Nephron (organoid): Measurements from ENCODE around the gene ZFAND3.

Source experiments
- H3K27ac Mint-ChIP-seq, 3 experiments: 2 replicates each; pipeline ENCODE4 v1.8.0; 2020; ENCODE audit warnings: mixed read lengths in 3 of 3, mild to moderate bottlenecking in 2 of 3, moderate library complexity in 1 of 3
- H3K27me3 Mint-ChIP-seq: 2 replicates; pipeline ENCODE4 v1.8.0; 2021; ENCODE audit warnings: low read depth, mild to moderate bottlenecking, moderate library complexity, mixed read lengths
- H3K36me3 Mint-ChIP-seq: 2 replicates; pipeline ENCODE4 v1.8.0; 2020; ENCODE audit warnings: low read depth, mixed read lengths
- H3K4me1 Mint-ChIP-seq: 2 replicates; pipeline ENCODE4 v1.8.0; 2020; ENCODE audit warnings: mixed read lengths
- H3K4me3 Mint-ChIP-seq, 3 experiments: 2 replicates each; pipeline ENCODE4 v1.8.0; 2020; ENCODE audit warnings: mild to moderate bottlenecking in 3 of 3, mixed read lengths in 3 of 3, moderate library complexity in 2 of 3
- H3K9me3 Mint-ChIP-seq: 2 replicates; pipeline ENCODE4 v1.8.0; 2020; ENCODE audit warnings: mixed read lengths
- CTCF ChIP-seq, 3 experiments: fragments of 200-600 bp; sonication (generic); IDR thresholded peaks; one replicate each; pipeline ENCODE4 v1.5.0; 2021; ENCODE audit warnings: antibody characterized with exemption in 3 of 3; ENCODE audit not compliant: unreplicated experiment in 3 of 3

The ZFAND3 gene

GRCh38 chr6:37980222-37980595 lies 160.7 kb downstream of the ZFAND3 start:
- no peaks in the 10 kb centered on the region for H3K27me3 Mint-ChIP-seq
- H3K9me3 Mint-ChIP-seq = peaks cover 9% of the 10 kb centered on the region
- peaks cover 33% of the 10 kb centered on the region for H3K4me1 Mint-ChIP-seq
- no peak overlapping the region for H3K4me3 Mint-ChIP-seq
- no peak for TF ChIP-seq CTCF (IDR thresholded peaks at IDR 0.05; ENCODE audit: unreplicated experiment in 3 of 3)
- H3K36me3 Mint-ChIP-seq = peaks cover 21% of the 10 kb centered on the region
- H3K27ac Mint-ChIP-seq = peak overlapping the region; percentile 4 to 32 (median 11)

- TF ChIP-seq CTCF (IDR thresholded peaks at IDR 0.05; ENCODE audit: unreplicated experiment in 3 of 3) = no peak
- no peak overlapping the region for H3K27ac Mint-ChIP-seq
- peaks cover 10% of the 10 kb centered on the region for H3K36me3 Mint-ChIP-seq
Observed at GRCh38 chr6:37981626-37982025, 162.1 kb downstream of the ZFAND3 start.

GRCh38 chr6:37982317-37982716 lies 162.8 kb downstream of the ZFAND3 start:
- Mint-ChIP-seq H3K27me3 (no peaks in the 10 kb centered on the region), H3K9me3 (peaks cover 3% of the 10 kb centered on the region), H3K27ac (no peak overlapping the region), H3K4me1 (peaks cover 51% of the 10 kb centered on the region), H3K36me3 (peaks cover 9% of the 10 kb centered on the region), H3K4me3 (no peak overlapping the region)
- TF ChIP-seq CTCF (IDR thresholded peaks at IDR 0.05; ENCODE audit: unreplicated experiment in 3 of 3) = no peak

More at GRCh38 chr6:37981626-37982025, 162.1 kb downstream of the ZFAND3 start:
- H3K27me3 Mint-ChIP-seq = no peaks in the 10 kb centered on the region
- H3K4me1 Mint-ChIP-seq = peaks cover 44% of the 10 kb centered on the region
- H3K4me3 Mint-ChIP-seq = no peak overlapping the region
- peaks cover 3% of the 10 kb centered on the region for H3K9me3 Mint-ChIP-seq

- H3K36me3 Mint-ChIP-seq = no peaks in the 10 kb centered on the region
- no peak overlapping the region for H3K4me3 Mint-ChIP-seq
- H3K27ac Mint-ChIP-seq = no peak overlapping the region
- H3K27me3 Mint-ChIP-seq = no peaks in the 10 kb centered on the region
- TF ChIP-seq CTCF (IDR thresholded peaks at IDR 0.05; ENCODE audit: unreplicated experiment in 3 of 3) = no peak
- no peaks in the 10 kb centered on the region for H3K9me3 Mint-ChIP-seq
- peaks cover 66% of the 10 kb centered on the region for H3K4me1 Mint-ChIP-seq
Observed at GRCh38 chr6:37983720-37984501, 164.4 kb downstream of the ZFAND3 start.

GRCh38 chr6:37984578-37984977 lies 165.1 kb downstream of the ZFAND3 start:
- Mint-ChIP-seq H3K9me3 (no peaks in the 10 kb centered on the region), H3K4me3 (no peak overlapping the region), H3K27ac (no peak overlapping the region), H3K36me3 (no peaks in the 10 kb centered on the region), H3K4me1 (peaks cover 66% of the 10 kb centered on the region), H3K27me3 (no peaks in the 10 kb centered on the region)
- TF ChIP-seq CTCF (IDR thresholded peaks at IDR 0.05; ENCODE audit: unreplicated experiment in 3 of 3) = no peak

- no peaks in the 10 kb centered on the region for H3K27me3 Mint-ChIP-seq
Observed at GRCh38 chr6:37985355-37985754, 165.8 kb downstream of the ZFAND3 start.

More at GRCh38 chr6:37985355-37985754, 165.8 kb downstream of the ZFAND3 start:
- Mint-ChIP-seq H3K27ac (no peak overlapping the region), H3K36me3 (no peaks in the 10 kb centered on the region), H3K4me1 (peaks cover 66% of the 10 kb centered on the region), H3K4me3 (no peak overlapping the region), H3K9me3 (no peaks in the 10 kb centered on the region)
- no peak for TF ChIP-seq CTCF (IDR thresholded peaks at IDR 0.05; ENCODE audit: unreplicated experiment in 3 of 3)
